Loucy (cell line): ENCODE data around the gene SCAPER.

Experiments
- CTCF ChIP-seq: fragments of 200-600 bp; sonication (generic); conservative IDR thresholded peaks from 2 replicates; pipeline ENCODE4 v1.5.1; 2014; ENCODE audit warnings: mild to moderate bottlenecking, antibody characterized with exemption, low read length
- EZH2phosphoT487 ChIP-seq: fragments of 200-600 bp; IDR thresholded peaks from 2 replicates; pipeline ENCODE4 v1.6.1; 2018; ENCODE audit warnings: antibody characterized with exemption, mild to moderate bottlenecking, moderate library complexity, borderline replicate concordance

GRCh38 chr15:76929011-76929760, 24.0 kb upstream of the SCAPER start:
- TF ChIP-seq CTCF (no peak), EZH2phosphoT487 (no peak)
